ENCODE results near the gene RFPL3.
"Not testable (repeated sequence)": the region's sequence is repeated elsewhere in the genome, so short reads cannot be mapped to it uniquely, and the experiment has no call there.

Gene RFPL3

DNA sequence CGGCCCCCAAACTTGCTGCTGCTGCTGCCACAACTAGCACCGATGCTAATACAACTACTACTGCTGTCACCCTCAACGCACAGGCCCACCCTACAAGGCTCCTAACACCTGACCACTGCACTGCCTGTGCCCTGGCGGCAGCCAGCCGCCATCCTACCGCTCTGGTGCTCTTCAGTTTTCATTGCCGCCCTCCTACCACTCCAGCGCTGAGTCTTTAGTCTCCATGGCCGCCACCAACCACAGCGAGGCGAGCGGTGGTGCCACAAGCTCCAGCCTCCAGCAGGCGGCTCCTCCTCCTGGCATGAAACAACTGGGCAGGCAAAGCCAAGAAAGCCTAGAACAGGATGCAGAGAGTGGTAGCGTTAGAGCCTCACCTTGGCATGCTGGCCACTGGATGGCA, 5.0 kb upstream of the RFPL3 start:
- no peak overlapping the region for H3K4me3 ChIP-seq (ENCODE audit: low read depth, low read length)
- no peak for DNase-seq (ENCODE audit: low read depth)
- TF ChIP-seq, protein P1, sequence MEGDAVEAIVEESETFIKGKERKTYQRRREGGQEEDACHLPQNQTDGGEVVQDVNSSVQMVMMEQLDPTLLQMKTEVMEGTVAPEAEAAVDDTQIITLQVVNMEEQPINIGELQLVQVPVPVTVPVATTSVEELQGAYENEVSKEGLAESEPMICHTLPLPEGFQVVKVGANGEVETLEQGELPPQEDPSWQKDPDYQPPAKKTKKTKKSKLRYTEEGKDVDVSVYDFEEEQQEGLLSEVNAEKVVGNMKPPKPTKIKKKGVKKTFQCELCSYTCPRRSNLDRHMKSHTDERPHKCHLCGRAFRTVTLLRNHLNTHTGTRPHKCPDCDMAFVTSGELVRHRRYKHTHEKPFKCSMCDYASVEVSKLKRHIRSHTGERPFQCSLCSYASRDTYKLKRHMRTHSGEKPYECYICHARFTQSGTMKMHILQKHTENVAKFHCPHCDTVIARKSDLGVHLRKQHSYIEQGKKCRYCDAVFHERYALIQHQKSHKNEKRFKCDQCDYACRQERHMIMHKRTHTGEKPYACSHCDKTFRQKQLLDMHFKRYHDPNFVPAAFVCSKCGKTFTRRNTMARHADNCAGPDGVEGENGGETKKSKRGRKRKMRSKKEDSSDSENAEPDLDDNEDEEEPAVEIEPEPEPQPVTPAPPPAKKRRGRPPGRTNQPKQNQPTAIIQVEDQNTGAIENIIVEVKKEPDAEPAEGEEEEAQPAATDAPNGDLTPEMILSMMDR (IDR thresholded peaks at IDR 0.05; ENCODE audit: insufficient read depth, low read depth, low read length, missing control alignments) = no peak

DNA sequence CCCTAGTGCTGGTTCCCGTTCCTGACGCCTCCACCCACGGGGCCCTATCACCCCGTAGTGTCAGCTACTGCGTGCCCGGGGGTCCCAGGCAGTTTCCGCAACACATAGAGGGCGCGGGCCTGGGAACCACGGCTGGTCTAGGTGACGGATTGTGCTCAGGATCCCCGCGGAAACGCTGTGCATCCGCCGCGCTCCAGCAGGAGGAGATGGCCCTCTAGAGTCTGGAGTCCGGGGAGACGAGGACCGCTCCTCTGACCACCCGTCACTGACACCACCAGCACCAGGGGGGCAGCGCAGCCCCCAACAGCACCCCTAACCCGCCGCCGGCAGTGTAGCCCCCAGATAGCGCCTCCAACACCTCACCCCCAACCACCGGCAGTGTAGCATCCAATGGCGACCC, 4.4 kb upstream of the RFPL3 start:
- no peak for DNase-seq (ENCODE audit: low read depth)
- TF ChIP-seq, protein P1 (IDR thresholded peaks at IDR 0.05; ENCODE audit: insufficient read depth, low read depth, low read length, missing control alignments) = no peak
- no peak overlapping the region for H3K4me3 ChIP-seq (ENCODE audit: low read depth, low read length)

DNA sequence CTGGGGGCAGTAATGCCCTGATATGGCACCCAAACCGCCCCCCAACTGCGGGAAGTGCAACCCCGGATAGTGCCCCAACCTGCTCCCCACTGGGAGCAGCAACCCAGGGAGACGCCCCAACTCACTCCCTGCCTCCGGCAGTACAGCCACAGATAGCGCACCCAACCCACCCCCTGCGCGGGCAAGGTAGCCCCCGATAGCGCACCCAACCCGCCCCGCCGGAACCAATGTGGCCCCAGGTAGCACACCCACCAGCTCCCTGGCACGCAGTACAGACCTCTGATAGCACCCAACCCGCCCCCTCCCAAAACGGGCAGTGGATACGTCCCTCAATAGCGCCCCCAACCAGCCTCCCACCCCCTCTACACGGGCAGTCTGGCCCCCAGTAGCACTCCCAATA, 3.8 kb upstream of the RFPL3 start:
- DNase-seq (ENCODE audit: low read depth) = no peak
- no peak overlapping the region for H3K4me3 ChIP-seq (ENCODE audit: low read depth, low read length)
- TF ChIP-seq, protein P1 (IDR thresholded peaks at IDR 0.05; ENCODE audit: insufficient read depth, low read depth, low read length, missing control alignments) = no peak

DNA sequence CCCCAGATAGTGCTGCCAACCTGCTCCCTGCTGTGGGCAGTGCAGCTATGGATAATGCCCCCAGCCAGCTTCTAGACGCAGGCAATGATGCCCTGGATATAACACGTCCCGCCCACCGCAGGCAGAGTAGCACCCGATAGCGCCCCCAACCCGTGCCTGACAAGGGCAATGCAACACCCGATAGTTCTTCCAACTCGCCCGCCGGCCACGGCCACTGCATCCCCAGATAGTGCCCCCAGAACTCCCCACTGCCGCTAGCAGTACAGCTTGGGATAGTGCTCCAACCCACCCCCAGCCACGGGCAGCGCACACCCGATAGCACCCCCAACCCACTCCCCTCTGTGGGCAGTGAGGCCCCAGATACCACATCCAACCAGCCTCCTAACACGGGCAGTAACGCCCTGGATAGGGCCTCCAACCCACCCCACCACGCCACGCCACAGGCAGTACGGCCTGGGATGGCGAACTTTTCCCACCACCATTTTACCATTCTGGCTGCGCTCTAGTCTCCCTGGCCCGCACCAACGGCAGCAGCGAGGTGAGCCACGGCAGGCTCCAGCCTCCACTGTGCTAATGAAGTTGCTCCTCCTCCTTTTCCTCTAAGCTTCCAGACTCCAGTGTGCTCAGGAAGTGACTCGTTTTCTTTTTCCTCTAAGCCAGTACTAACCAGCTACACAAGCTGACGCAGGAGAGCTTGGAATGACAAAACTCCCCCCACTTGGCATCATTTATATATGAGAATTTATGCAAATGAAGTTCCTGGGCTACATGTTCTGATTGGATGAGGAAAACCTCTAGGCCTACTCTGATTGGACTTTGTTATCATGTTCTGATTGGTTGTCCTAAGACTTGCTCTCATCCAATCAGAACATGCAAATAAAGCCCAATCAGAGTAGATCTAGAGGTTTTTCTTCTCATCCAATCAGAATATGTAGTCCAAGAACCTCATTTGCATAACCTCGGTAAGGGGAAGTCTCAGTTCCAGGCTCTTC, 3.0 kb upstream of the RFPL3 start:
- H3K4me3 ChIP-seq (ENCODE audit: low read depth, low read length) = no peak overlapping the region

DNA sequence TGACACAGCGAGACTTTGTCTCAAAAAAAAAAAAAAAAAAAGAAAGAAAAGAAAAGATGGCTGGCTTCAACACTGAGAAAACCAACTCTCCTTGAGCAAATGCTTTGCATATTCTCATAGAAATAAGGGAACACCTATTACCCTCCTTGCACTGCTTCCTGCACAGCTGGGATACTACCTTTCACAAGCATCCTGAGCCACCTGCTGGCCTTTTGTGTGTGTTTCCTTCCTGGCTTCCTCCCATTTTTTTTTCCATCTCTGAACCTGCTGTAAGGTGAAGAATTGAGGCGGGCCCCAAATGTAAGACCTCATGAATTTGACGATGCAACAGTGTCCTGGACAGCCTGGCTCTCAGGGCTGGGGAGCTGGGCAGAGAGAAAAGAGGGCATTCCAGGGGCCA, 1.9 kb upstream of the RFPL3 start:
- no peak overlapping the region for H3K4me3 ChIP-seq (ENCODE audit: low read depth, low read length)
- no peak for DNase-seq (ENCODE audit: low read depth)
- TF ChIP-seq, protein P1 (IDR thresholded peaks at IDR 0.05; ENCODE audit: insufficient read depth, low read depth, low read length, missing control alignments) = no peak

More for the DNA sequence above, 3.0 kb upstream of the RFPL3 start:
- TF ChIP-seq, protein P1 (IDR thresholded peaks at IDR 0.05; ENCODE audit: insufficient read depth, low read depth, low read length, missing control alignments) = no peak
- DNase-seq (ENCODE audit: low read depth) = no peak

DNA sequence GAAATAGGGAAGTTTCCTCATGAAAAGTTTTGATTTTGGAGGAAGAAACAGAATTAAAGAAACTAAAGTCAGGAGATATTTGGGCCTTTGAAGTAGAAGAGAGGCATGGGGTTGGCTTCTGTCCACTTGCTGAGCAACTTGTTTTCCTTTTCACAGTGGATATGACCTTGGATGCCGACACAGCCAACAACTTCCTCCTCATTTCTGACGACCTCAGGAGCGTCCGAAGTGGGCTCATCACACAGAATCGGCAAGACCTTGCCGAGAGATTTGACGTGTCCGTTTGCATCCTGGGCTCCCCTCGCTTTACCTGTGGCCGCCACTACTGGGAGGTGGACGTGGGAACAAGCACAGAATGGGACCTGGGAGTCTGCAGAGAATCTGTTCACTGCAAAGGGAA, 2.4 kb downstream of the RFPL3 start:
- not testable (repeated sequence) for H3K4me3 ChIP-seq (ENCODE audit: low read depth, low read length); DNase-seq (ENCODE audit: low read depth)

DNA sequence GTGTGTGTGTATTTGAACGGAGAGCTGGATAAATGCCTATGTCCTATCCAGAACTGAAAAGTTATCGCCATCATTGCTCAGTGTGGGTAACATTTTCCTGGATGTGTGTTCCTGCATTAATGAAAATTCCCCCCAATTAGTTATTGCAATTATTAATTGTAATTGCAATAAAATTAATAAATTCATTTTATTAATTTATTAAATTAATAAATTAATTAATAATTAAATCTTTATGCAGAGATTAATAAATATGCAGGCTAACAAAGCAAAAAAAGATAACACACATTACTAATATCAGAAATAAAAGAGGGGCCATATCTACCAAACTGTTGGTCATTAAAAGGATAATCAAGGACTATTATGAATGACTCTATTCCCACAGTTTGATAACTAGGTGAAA, 3.6 kb downstream of the RFPL3 start:
- no peak overlapping the region for H3K4me3 ChIP-seq (ENCODE audit: low read depth, low read length)
- TF ChIP-seq, protein P1 (IDR thresholded peaks at IDR 0.05; ENCODE audit: insufficient read depth, low read depth, low read length, missing control alignments) = no peak
- no peak for DNase-seq (ENCODE audit: low read depth)

Measured in GM12865 (cell line).